HG03095 (cell line): ENCODE data around the gene FOXF1.

Experiments
- ATAC-seq: cut with Tn5 transposase; IDR thresholded peaks from one replicate; pipeline ENCODE4 v1.9.1; 2021; ENCODE audit warnings: moderate library complexity; ENCODE audit not compliant: unreplicated experiment

FOXF1 gene

DNA sequence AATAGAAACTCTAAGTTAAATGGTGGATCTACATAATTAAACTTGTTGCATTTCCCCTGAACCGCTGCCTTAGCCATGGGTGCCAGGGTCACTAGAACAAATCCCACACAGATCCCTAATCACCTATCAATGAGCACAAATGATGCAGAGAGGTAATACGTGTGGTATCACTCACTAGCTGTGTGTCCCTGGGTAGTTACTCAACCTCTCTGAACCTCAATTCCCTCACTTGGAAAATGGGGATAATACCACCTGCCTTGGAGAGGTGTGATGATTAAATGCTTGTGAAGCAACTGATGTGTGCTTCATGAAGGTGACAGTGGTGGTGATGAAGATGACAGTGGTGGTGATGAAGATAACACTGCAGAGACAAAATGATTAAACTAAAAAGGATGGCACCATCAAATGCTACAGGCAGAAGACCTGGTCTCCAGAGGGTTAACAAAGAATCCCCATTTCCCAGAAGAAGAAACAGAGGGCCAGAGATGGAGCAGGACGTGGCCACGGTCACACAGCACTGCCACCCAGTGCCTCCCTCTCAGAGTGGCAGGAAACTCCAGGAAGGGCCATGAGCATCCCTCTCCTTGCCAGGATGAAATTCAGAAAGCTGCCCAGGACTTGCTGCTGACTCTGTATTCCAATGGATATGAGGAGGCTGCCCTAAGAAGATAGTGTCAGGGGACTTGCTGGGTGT is 17.9 kb upstream of the FOXF1 start:
- no peak for ATAC-seq

GRCh38 chr16:86492961-86493629 is 17.2 kb upstream of the FOXF1 start:
- no peak for ATAC-seq

DNA sequence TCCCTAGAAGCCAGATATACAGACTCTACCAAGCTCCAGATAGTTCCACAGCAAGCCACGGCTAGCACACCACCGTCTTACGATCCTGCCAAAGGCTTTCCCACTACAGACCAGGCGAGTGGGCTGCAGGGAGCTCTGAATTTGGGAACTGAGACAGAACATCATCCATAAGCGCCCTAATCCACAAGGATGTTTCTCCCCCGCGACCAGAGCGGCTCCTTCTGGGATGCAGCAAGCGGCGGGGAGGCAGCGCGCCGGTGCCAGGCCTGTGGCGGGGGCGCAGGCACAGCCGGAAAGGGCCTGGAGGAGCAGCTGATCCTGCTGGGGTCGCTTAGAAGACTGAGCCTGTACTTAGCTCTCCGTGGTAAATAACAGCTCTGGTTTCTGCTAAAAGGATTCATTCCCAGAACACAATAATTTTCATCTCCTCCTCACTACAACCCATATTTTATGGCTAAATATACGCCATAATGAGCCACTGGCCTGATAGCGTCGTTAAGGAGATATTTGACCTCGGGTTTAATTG is 16.2 kb upstream of the FOXF1 start:
- ATAC-seq = no peak

- no peak for ATAC-seq
Measured at GRCh38 chr16:86494565-86495356, 15.6 kb upstream of the FOXF1 start.

- ATAC-seq = no peak
Measured at GRCh38 chr16:86495357-86495701, 15.0 kb upstream of the FOXF1 start.

GRCh38 chr16:86495756-86496261 is 14.5 kb upstream of the FOXF1 start:
- no peak for ATAC-seq

GRCh38 chr16:86496262-86496928 is 13.9 kb upstream of the FOXF1 start:
- no peak for ATAC-seq

GRCh38 chr16:86496929-86497461 is 13.3 kb upstream of the FOXF1 start:
- no peak for ATAC-seq

- ATAC-seq = no peak
Measured at GRCh38 chr16:86497551-86498021, 12.7 kb upstream of the FOXF1 start.

DNA sequence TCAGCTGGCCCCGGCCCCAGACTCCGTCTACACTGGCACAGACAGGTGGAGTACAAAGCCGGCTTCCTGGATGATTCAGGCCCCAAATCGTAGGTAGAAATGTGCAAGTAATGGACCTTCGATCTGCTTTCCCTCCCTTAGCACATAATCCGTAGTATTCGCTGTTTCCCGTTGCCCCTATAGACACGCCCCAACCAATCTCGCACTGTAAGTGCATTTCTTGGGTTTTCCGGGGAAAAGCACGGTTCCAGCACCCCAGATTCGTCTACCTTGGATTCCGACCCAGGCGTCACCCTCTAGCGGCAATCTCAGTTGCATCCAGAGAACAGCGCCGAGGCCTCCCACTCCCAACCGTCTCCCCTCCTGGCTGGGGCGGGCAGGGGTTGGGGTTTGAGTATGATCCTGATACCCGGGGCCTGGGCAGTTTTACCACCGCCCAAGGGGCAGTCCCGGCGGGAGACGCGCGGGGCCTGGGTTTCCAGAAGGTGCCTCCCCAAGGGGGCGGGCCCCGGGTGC is 12.1 kb upstream of the FOXF1 start:
- no peak for ATAC-seq

- ATAC-seq = no peak
Measured at GRCh38 chr16:86498671-86499439, 11.5 kb upstream of the FOXF1 start.

- no peak for ATAC-seq
Measured at GRCh38 chr16:86499440-86499786, 10.9 kb upstream of the FOXF1 start.

DNA sequence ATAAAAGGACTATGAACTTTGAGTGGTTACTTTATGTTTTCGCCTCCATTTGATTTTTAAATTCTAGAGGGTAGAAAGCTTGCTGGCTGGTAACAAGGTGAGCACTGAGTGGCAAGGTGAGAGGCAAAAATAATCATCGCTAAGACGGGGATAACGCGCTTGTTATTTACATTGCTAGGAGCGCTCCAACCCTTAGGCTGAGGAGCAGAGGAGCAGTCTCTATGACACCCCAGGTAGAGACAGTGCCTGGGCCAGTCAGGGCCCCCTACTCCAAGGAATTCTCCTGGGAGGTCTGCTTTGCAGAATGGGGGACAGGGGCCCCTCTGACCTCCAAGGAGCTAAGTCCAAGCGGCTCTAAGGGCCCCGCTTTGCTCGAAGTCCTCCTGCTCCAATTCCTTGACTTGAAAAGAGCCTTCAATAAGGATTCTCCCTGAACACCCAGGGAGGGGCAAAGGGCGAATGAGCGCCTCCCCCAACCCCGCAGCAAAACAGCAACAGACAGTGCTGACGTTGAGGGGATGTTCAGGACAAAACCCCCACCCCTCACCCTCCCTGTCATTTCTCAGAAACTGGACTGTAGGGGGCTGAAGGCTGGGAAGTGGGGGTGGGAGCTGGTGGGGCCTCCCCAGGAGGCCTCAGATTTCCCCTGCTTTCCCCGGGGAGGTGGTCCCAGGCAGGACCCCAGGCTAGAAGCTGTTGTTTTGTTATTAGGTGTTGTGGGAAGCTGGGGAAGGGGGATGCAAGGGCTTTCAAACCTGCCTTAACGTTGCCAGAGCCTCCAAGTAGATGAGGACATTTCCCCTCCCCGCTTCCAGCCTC is 10.2 kb upstream of the FOXF1 start:
- no peak for ATAC-seq

DNA sequence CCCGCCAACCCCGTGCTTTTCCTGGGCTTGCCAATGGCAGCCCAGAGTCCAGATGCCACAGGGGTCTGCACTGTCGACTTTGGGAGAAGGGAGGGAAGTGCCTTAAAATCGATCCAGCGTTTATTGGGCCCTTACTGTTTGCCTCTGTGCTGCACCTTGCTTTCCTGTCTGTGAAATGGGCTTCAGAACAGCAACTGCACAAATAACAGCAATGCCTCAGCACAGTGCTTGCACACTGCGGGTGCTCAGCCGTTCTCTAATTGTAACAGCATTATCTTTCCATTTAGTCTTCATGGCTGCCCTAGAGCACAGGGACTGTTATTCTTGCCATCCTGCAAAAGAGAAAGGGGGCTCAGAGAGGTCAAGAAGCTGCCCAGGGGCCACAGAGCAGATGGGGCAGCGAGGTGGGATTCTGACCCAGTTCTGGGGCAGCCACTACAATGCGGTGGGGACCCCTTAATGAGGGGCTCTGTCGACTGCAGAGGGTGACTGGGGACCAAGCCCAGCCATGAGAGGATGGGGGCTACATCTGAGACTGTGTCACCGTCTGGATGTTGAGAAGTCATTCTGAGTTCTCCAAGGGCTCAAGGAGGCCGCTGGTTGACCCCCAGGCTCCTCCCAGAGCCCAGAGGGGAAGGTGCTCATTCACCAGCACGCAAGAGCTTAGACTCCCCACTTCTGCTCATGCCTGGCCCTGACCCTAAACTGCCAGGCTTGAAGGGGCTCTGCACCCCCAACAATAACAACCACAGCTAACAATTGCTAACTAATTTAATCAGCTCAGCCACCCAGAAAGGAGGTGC is 9.4 kb upstream of the FOXF1 start:
- no peak for ATAC-seq

DNA sequence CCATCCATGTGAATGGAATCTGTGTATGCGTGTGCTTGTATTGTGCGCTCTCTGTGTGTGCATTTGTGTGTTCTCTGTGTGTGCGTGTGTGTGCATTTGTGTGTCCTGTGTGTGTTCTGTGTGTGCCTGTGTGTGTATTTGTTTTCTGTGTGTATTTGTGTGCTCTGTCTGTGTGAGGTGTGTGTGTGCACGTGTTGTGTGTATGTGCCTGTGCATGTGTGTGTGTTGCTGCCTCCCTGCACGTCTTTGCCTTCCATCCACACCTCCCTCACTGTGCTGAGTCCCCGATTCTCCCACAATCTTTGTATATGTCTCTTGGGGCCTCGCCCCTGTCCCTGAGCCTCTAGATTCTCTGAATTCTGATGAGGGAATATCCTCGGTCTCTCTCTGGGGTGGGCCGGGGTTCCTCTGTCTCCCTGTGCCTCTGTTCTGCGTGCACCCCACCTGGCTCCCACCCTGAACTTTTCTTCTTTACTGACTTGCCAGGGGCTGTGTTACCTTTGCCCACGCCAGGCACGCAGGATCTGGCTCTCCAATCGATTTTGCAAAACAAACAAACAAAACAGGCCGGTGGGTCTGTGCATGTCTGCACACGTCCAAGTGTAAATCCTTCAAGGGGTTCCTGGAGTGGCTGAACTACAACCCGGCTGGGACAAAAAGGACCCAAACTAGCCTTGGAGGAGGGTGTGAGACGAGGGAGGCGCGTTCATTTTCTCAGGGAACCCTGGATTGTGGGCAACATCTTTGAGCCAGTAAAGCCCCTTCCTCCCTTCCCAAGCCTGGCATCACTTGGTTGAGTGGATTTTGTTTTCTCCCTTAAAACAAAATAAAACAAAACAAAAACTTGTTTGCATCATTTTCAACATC is 8.1 kb upstream of the FOXF1 start:
- no peak for ATAC-seq

GRCh38 chr16:86502856-86503748 is 7.2 kb upstream of the FOXF1 start:
- no peak for ATAC-seq
